Measurements from ENCODE around the gene NR2F2.
"Not testable (repeated sequence)": the region's sequence is repeated elsewhere in the genome, so short reads cannot be mapped to it uniquely, and the experiment has no call there.

Gene NR2F2

GRCh38 chr15:96372554-96372953 lies 42.1 kb downstream of the NR2F2 start:
- no peak overlapping the region for H3K4me3 ChIP-seq (ENCODE audit: low read depth, low read length)
- no peak for DNase-seq
- no peaks in the 10 kb centered on the region for H3K36me3 ChIP-seq
- TF ChIP-seq CTCF (IDR thresholded peaks at IDR 0.05; ENCODE audit: low read depth, low read length), result no peak
- H3K9me3 ChIP-seq (ENCODE audit: severe bottlenecking), result no peaks in the 10 kb centered on the region
- H3K27me3 ChIP-seq (ENCODE audit: insufficient read depth, low read depth, severe bottlenecking), result peaks cover 83% of the 10 kb centered on the region
- no peak overlapping the region for H3K27ac ChIP-seq

GRCh38 chr15:96374499-96374898 lies 44.0 kb downstream of the NR2F2 start:
- Histone ChIP-seq H3K9me3 (ENCODE audit: severe bottlenecking) (peaks cover 2% of the 10 kb centered on the region), H3K4me3 (ENCODE audit: low read depth, low read length) (no peak overlapping the region), H3K27ac (no peak overlapping the region), H3K27me3 (ENCODE audit: insufficient read depth, low read depth, severe bottlenecking) (peaks cover 76% of the 10 kb centered on the region), H3K36me3 (no peaks in the 10 kb centered on the region)
- DNase-seq, result no peak
- TF ChIP-seq CTCF (IDR thresholded peaks at IDR 0.05; ENCODE audit: low read depth, low read length), result no peak

GRCh38 chr15:96379592-96379991 lies 49.1 kb downstream of the NR2F2 start:
- not testable (repeated sequence) for H3K36me3 ChIP-seq; H3K9me3 ChIP-seq (ENCODE audit: severe bottlenecking); H3K4me3 ChIP-seq (ENCODE audit: low read depth, low read length); DNase-seq; H3K27ac ChIP-seq
- H3K27me3 ChIP-seq (ENCODE audit: insufficient read depth, low read depth, severe bottlenecking), result peaks cover 55% of the 10 kb centered on the region

- Histone ChIP-seq H3K27me3 (ENCODE audit: insufficient read depth, low read depth, severe bottlenecking) (peaks cover 41% of the 10 kb centered on the region), H3K36me3 (no peaks in the 10 kb centered on the region), H3K9me3 (ENCODE audit: severe bottlenecking) (peaks cover 7% of the 10 kb centered on the region), H3K4me3 (ENCODE audit: low read depth, low read length) (no peak overlapping the region), H3K27ac (no peak overlapping the region)
- TF ChIP-seq CTCF (IDR thresholded peaks at IDR 0.05; ENCODE audit: low read depth, low read length), result no peak
- no peak for DNase-seq
Observed at GRCh38 chr15:96381463-96381862, 51.0 kb downstream of the NR2F2 start.

GRCh38 chr15:96385195-96385594 lies 54.7 kb downstream of the NR2F2 start:
- TF ChIP-seq CTCF (IDR thresholded peaks at IDR 0.05; ENCODE audit: low read depth, low read length), result no peak
- no peak for DNase-seq
- peaks cover 34% of the 10 kb centered on the region for H3K27me3 ChIP-seq (ENCODE audit: insufficient read depth, low read depth, severe bottlenecking)
- no peak overlapping the region for H3K4me3 ChIP-seq (ENCODE audit: low read depth, low read length)
- H3K36me3 ChIP-seq, result no peaks in the 10 kb centered on the region
- peaks cover 3% of the 10 kb centered on the region for H3K9me3 ChIP-seq (ENCODE audit: severe bottlenecking)
- no peak overlapping the region for H3K27ac ChIP-seq

GRCh38 chr15:96388673-96389072 lies 58.2 kb downstream of the NR2F2 start:
- H3K36me3 ChIP-seq, result no peaks in the 10 kb centered on the region
- no peak overlapping the region for H3K27ac ChIP-seq
- H3K9me3 ChIP-seq (ENCODE audit: severe bottlenecking), result peaks cover 3% of the 10 kb centered on the region
- TF ChIP-seq CTCF (IDR thresholded peaks at IDR 0.05; ENCODE audit: low read depth, low read length), result no peak
- DNase-seq, result no peak
- H3K27me3 ChIP-seq (ENCODE audit: insufficient read depth, low read depth, severe bottlenecking), result peaks cover 49% of the 10 kb centered on the region
- no peak overlapping the region for H3K4me3 ChIP-seq (ENCODE audit: low read depth, low read length)

Measured in WERI-Rb-1 (cell line).